Subcutaneous adipose tissue (tissue), 4 donors: ENCODE data around the gene PML. TPM values are rescaled to one million over a fixed set of nuclear protein-coding genes. Genes with fewer than 3 reads are reported as not detected.
"Not testable (repeated sequence)": the region's sequence is repeated elsewhere in the genome, so short reads cannot be mapped to it uniquely, and the experiment has no call there.

ENCODE experiments used
- small RNA-seq: library from RNA; depleted of rRNA; stranded (forward); fragments of <200 nt; gene quantifications from one replicate; pipeline ENCODE3, GENCODE V24; 2016
- total RNA-seq, 4 donors: library from RNA; depleted of rRNA; stranded (reverse); fragments of >200 nt; gene quantifications; one replicate each; pipeline ENCODE4 v1.1.0, GENCODE V29; 2016
- TF ChIP-seq, protein P1 (sequence below): fragments of 450-650 bp; IDR thresholded peaks from one replicate; pipeline ENCODE4 v1.5.1; 2016; ENCODE audit warnings: low read depth, mild to moderate bottlenecking, control low read depth, antibody characterized with exemption, moderate library complexity

The PML gene
- total RNA-seq, 4 donors from 2014 or later = 45.2 to 214 (median 65.5) TPM

- TF ChIP-seq, protein P1, sequence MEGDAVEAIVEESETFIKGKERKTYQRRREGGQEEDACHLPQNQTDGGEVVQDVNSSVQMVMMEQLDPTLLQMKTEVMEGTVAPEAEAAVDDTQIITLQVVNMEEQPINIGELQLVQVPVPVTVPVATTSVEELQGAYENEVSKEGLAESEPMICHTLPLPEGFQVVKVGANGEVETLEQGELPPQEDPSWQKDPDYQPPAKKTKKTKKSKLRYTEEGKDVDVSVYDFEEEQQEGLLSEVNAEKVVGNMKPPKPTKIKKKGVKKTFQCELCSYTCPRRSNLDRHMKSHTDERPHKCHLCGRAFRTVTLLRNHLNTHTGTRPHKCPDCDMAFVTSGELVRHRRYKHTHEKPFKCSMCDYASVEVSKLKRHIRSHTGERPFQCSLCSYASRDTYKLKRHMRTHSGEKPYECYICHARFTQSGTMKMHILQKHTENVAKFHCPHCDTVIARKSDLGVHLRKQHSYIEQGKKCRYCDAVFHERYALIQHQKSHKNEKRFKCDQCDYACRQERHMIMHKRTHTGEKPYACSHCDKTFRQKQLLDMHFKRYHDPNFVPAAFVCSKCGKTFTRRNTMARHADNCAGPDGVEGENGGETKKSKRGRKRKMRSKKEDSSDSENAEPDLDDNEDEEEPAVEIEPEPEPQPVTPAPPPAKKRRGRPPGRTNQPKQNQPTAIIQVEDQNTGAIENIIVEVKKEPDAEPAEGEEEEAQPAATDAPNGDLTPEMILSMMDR = no peak
Measured at GRCh38 chr15:74055804-74056203, 61.3 kb downstream of the PML start.

GRCh38 chr15:74060251-74060650, 65.7 kb downstream of the PML start:
- TF ChIP-seq, protein P1 = no peak

- TF ChIP-seq, protein P1 = no peak
Measured at GRCh38 chr15:74062236-74062635, 67.7 kb downstream of the PML start.

GRCh38 chr15:74062671-74063070, 68.2 kb downstream of the PML start:
- TF ChIP-seq, protein P1 = no peak

DNA sequence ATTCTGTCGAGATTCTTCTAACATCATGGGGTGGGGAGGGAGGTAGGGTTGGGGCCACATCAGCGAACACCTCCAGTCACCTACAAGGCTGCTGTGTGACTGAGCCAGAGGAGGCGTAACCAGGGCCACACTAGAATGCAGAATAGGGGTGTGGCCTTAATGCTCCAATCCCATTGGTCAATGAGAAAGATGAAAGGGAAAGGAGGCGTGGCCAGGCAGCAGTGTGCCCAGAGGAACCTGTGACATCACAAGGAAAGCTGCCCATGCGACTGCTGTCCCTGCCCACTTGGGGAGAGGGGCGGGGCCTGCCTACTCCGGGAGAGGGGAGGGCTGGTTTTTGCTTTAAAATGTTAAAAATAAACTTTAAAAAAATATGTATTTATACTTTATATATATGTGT, 87.9 kb downstream of the PML start, which contains the start of gene GOLGA6A:
TSS of gene GOLGA6A (minus strand) at position 101 of the 400 bp plus-strand sequence. CDS start at position 60, 41 bp downstream.
- TF ChIP-seq, protein P1 = not testable (repeated sequence)

Small RNAs within 50 kb of the gene (small RNA-seq; reads per million reads assigned to genes)
- gene RN7SL429P = not detected

Other genes starting within 250 kb of the PML start
- gene INSYN1, start 241.4 kb upstream of the PML start, total RNA-seq = 1 to 10 TPM; 2.6 to 4.7 (median 3.7) TPM
- gene TBC1D21, start 121.2 kb upstream of the PML start, total RNA-seq = not detected
- 1 to 10 TPM; 4.2 to 9.2 (median 6.3) TPM for gene LOXL1, start 68.3 kb upstream of the PML start, total RNA-seq
- gene STOML1, start 2.4 kb upstream of the PML start, total RNA-seq = 10 to 100 TPM; 10.9 to 25.8 (median 18.2) TPM
- under 1 TPM in 1 of 4 donors, not detected in 3; 0.17 TPM for gene GOLGA6A, start 87.8 kb downstream of the PML start, total RNA-seq
- 1 to 10 TPM in 2 of 4 donors, under 1 TPM in 1, not detected in 1; 0.44 to 3.6 (median 1.1) TPM for gene ISLR2, start 135.9 kb downstream of the PML start, total RNA-seq
- gene ISLR, start 179.0 kb downstream of the PML start, total RNA-seq = 10 to 100 TPM; 52.0 to 89.6 (median 63.8) TPM
- gene STRA6, start 208.1 kb downstream of the PML start, total RNA-seq = not detected
- gene CCDC33, start 241.6 kb downstream of the PML start, total RNA-seq = not detected